Aorta (tissue), 5 donors: ENCODE results near the gene SLC4A1. TPM values are rescaled to one million over a fixed set of nuclear protein-coding genes. Genes with fewer than 3 reads are reported as not detected.

Source experiments
- ATAC-seq: fragments of 200-7000 bp; cut with Tn5 transposase; one replicate; pipeline ENCODE4 v1.9.1; 2022; ENCODE audit warnings: moderate library complexity; ENCODE audit not compliant: low FRiP score
- DNase-seq, 2 donors: peaks; one replicate each; pipeline ENCODE4 v3.0.0-alpha.2; 2020
- H3K27ac ChIP-seq, 2 donors: one replicate each; pipeline ENCODE4 v1.5.1; 2013; ENCODE audit warnings: low read length in 2 of 2, mild to moderate bottlenecking in 2 of 2, moderate library complexity in 2 of 2, control low read depth in 1 of 2, inconsistent platforms in 1 of 2, low read depth in 1 of 2
- H3K27me3 ChIP-seq, 2 donors: one replicate each; pipeline ENCODE4 v1.6.1; 2013; ENCODE audit warnings: control low read depth in 1 of 2, low read length in 1 of 2, mild to moderate bottlenecking in 1 of 2, moderate library complexity in 1 of 2; ENCODE audit not compliant: insufficient read depth in 2 of 2, control insufficient read depth in 1 of 2
- H3K36me3 ChIP-seq, 2 donors: one replicate each; pipeline ENCODE4 v1.6.1; 2013; ENCODE audit warnings: control low read depth in 1 of 2, low read length in 1 of 2, mild to moderate bottlenecking in 1 of 2; ENCODE audit not compliant: insufficient read depth in 2 of 2, control insufficient read depth in 1 of 2
- H3K4me1 ChIP-seq, 2 donors: one replicate each; pipeline ENCODE4 v1.6.1; 2013; ENCODE audit warnings: low read length in 2 of 2, control low read depth in 1 of 2, mild to moderate bottlenecking in 1 of 2, moderate library complexity in 1 of 2; ENCODE audit not compliant: insufficient read depth in 2 of 2, control insufficient read depth in 1 of 2
- H3K4me3 ChIP-seq, 2 donors: one replicate each; pipeline ENCODE4 v1.5.1; 2013; ENCODE audit warnings: low read length in 2 of 2, control low read depth in 1 of 2, mild to moderate bottlenecking in 1 of 2
- H3K9me3 ChIP-seq: one replicate; pipeline ENCODE4 v1.6.1; 2013; ENCODE audit warnings: mild to moderate bottlenecking, low read length; ENCODE audit not compliant: control insufficient read depth
- WGBS, 2 donors: extraction: QIAGEN DNeasy Blood & Tissue Kit; methylation state at CpG; one replicate each; pipeline ENCODE4 v1.1.7; 2013; 5-methylcytosine and 5-hydroxymethylcytosine counted together
- intact Hi-C, 2 donors: fragments of 100-400 bp; cut with DNase I; formaldehyde crosslinking; loops; one replicate each; pipeline versions ENCODE4 v1.14.2 to v1.15.0; 2022
- microRNA-seq, 2 donors: library from miRNA; unstranded; fragments of <30 nt; microRNA quantifications; one replicate each; pipeline ENCODE4 v1.2.0, GENCODE V29; 2020
- polyA plus RNA-seq, 2 donors: library from polyadenylated mRNA; stranded (reverse); fragments of 200-250 nt; gene quantifications; one replicate each; pipeline ENCODE4 v1.2.3, GENCODE V29; 2013
- total RNA-seq, 2 donors: library from RNA; stranded (reverse); fragmentation: NEBNext Ultra II Directional; extraction: Animal tissue kit (Norgen Biotek cat#: 25700); gene quantifications; one replicate each; pipeline ENCODE4 v1.2.1, GENCODE V29; 2021
- donor health status: healthy with polysubstance abuse.
- donor health status: Bipolar disorder and iron deficiency.
- donor health status: DM: no; HTN: no; CAD: no.
- donor health status: DM: no; HTN: no; CAD: no.
- donor health status: DM: yes; HTN: yes; CAD: no.

Gene SLC4A1
- total and polyA plus RNA-seq, 4 donors = 0.08 to 10.2 (median 0.89) TPM

GRCh38 chr17:44202756-44203155 is 65.2 kb downstream of the SLC4A1 start:
- no peak for DNase-seq
- no peaks in the 10 kb centered on the region for H3K9me3 ChIP-seq
- H3K36me3 ChIP-seq = peaks cover 0 to 2% of the 10 kb centered on the region in 2 donors
- H3K27me3 ChIP-seq = no peaks in the 10 kb centered on the region
- no peak overlapping the region for H3K4me3 ChIP-seq
- ATAC-seq = no peak
- no peaks in the 10 kb centered on the region for H3K4me1 ChIP-seq
- WGBS, 2 donors = 88% methylated on average over 4 of the region's 4 CpGs
- H3K27ac ChIP-seq = no peak overlapping the region
- intact Hi-C loops = no loop called here

- Histone ChIP-seq H3K4me1 (no peaks in the 10 kb centered on the region), H3K27ac (peak overlapping the region; percentile 76 to 80), H3K36me3 (no peaks in the 10 kb centered on the region), H3K9me3 (no peaks in the 10 kb centered on the region), H3K4me3 (peak overlapping the region; percentile 66 to 77), H3K27me3 (no peaks in the 10 kb centered on the region)
- DNase-seq = peak in 1 of 2 donors; percentile 65
- 4 to 6% methylated on average over 18 to 36 of the region's 36 CpGs for WGBS, 2 donors
- no peak for ATAC-seq
- intact Hi-C loops = loop anchor here in 1 of 2 donors (2.0 kb wide), 1 partner anchor 18 kb away; the partner anchor contains the start of gene UBTF
These were observed 67.3 kb downstream of the SLC4A1 start for GRCh38 chr17:44200478-44201155.

- Histone ChIP-seq H3K4me1 (no peaks in the 10 kb centered on the region), H3K9me3 (no peaks in the 10 kb centered on the region), H3K27me3 (no peaks in the 10 kb centered on the region), H3K36me3 (no peaks in the 10 kb centered on the region), H3K4me3 (peak within 1 kb of the TSS; percentile 92 to 99), H3K27ac (peak within 1 kb of the TSS; percentile 80 to 84)
- DNase-seq (peak; percentile 99 to 100), ATAC-seq (peak; percentile 96)
- 1% methylated on average over 32 to 126 of the region's 126 CpGs for WGBS, 2 donors
- intact Hi-C loops = loop anchor here in 1 of 2 donors (2.0 kb wide), 1 partner anchor 19 kb away; the partner anchor contains the start of gene UBTF
These were observed 68.1 kb downstream of the SLC4A1 start, which contains the start of gene ATXN7L3 for GRCh38 chr17:44199553-44200477. Gene ATXN7L3, minus strand, starts transcription at chr17:44199884. Its CDS starts 1,814 bp downstream, at chr17:44198070.

DNA sequence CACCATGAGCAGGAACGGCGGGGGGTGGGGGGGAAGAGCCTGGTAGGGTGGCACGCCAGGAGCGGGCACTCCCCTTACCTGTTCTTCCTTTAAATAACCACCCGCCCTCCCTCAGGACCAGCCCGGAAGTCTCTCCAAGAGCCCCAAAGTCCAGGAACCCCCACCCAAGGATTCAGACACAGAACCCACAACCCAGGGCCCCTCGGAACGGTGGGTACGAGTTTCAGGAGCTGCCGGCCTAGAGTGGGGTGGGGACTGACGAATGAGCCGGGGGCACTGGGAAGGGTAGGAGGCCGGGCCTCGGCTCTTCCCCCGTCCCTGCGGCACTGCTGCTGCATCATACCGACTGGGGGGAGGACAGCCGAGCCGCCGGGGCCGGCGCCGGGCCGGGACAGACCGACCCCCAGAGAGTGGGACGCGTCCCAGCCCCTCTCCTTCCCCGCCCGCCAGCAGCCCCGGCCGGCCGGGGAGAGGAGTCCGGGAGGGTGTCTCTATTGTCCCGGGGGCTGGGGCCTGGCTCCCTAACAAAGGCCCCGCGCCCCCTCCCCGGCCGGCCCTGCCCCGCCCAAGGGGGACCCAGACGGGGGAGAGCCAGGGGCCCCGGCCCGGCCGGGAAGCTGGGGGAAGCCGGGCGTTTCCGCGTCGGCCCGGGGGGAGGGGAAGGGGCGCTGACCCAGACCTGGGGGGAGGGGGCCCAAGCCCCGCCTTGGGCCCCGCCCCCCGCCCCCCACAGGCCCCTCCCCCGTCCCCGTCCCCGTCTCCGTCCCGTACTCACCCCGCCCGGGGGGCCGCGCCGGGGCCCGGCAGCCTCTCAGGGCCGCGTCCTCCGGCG is 69.0 kb downstream of the SLC4A1 start:
- Histone ChIP-seq H3K4me1 (no peaks in the 10 kb centered on the region), H3K36me3 (peaks cover 0 to 2% of the 10 kb centered on the region in 2 donors), H3K4me3 (peak overlapping the region; percentile 92 to 99), H3K27ac (peak overlapping the region; percentile 73 to 84), H3K9me3 (no peaks in the 10 kb centered on the region), H3K27me3 (no peaks in the 10 kb centered on the region)
- DNase-seq = peak; percentile 77 to 86
- WGBS, 2 donors = 1% methylated on average over 40 to 68 of the region's 68 CpGs
- intact Hi-C loops = no loop called here
- ATAC-seq = peak; percentile 41

Small RNA genes lying within 50 kb of the gene (microRNA-seq; reads per million reads assigned to microRNA genes)
- gene MIR6782 = 0 to 0.60 reads per million in 2 donors

Other genes starting within 250 kb of the SLC4A1 start
- gene LSM12, start 201.5 kb downstream of the SLC4A1 start, total RNA-seq = 10 to 100 TPM; 36.9 to 43.4 TPM
- 10 to 100 TPM; 19.0 to 19.8 TPM for gene LSM12, start 201.5 kb downstream of the SLC4A1 start, polyA plus RNA-seq
- 10 to 100 TPM; 30.3 to 32.5 TPM for gene G6PC3, start 197.4 kb downstream of the SLC4A1 start, total RNA-seq
- 10 to 100 TPM; 22.7 to 40.0 TPM for gene G6PC3, start 197.4 kb downstream of the SLC4A1 start, polyA plus RNA-seq
- 10 to 100 TPM; 69.7 to 82.6 TPM for gene HDAC5, start 144.5 kb downstream of the SLC4A1 start, total RNA-seq
- 10 to 100 TPM; 28.9 to 83.4 TPM for gene HDAC5, start 144.5 kb downstream of the SLC4A1 start, polyA plus RNA-seq
- gene HROB, start 126.2 kb downstream of the SLC4A1 start, total RNA-seq = 1 to 10 TPM in 1 of 2 donors, under 1 TPM in 1; 0.58 to 1.3 TPM
- 1 to 10 TPM in 1 of 2 donors, not detected in 1; 1.7 TPM for gene HROB, start 126.2 kb downstream of the SLC4A1 start, polyA plus RNA-seq
- gene ASB16, start 97.4 kb downstream of the SLC4A1 start, total RNA-seq = 1 to 10 TPM; 1.4 to 2.1 TPM
- gene ASB16, start 97.4 kb downstream of the SLC4A1 start, polyA plus RNA-seq = 1 to 10 TPM in 1 of 2 donors, under 1 TPM in 1; 0.88 to 1.4 TPM
- gene TMUB2, start 81.2 kb downstream of the SLC4A1 start, total RNA-seq = 10 to 100 TPM; 25.8 to 39.7 TPM
- 10 to 100 TPM; 13.4 to 59.8 TPM for gene TMUB2, start 81.2 kb downstream of the SLC4A1 start, polyA plus RNA-seq
- 10 to 100 TPM; 62.9 to 67.5 TPM for gene ATXN7L3, start 68.3 kb downstream of the SLC4A1 start, total RNA-seq
- 10 to 100 TPM; 18.7 to 35.7 TPM for gene ATXN7L3, start 68.3 kb downstream of the SLC4A1 start, polyA plus RNA-seq
- 10 to 100 TPM; 39.1 to 75.4 TPM for gene UBTF, start 48.5 kb downstream of the SLC4A1 start, total RNA-seq
- gene UBTF, start 48.5 kb downstream of the SLC4A1 start, polyA plus RNA-seq = 10 to 100 TPM; 26.5 to 45.9 TPM
- gene RUNDC3A, start 40.5 kb upstream of the SLC4A1 start, total RNA-seq = under 1 TPM in 1 of 2 donors, not detected in 1; 0.75 TPM
- under 1 TPM; 0.26 to 0.50 TPM for gene RUNDC3A, start 40.5 kb upstream of the SLC4A1 start, polyA plus RNA-seq
- 10 to 100 TPM; 50.2 to 61.5 TPM for gene SLC25A39, start 56.7 kb upstream of the SLC4A1 start, total RNA-seq
- gene SLC25A39, start 56.7 kb upstream of the SLC4A1 start, polyA plus RNA-seq = 100 to 1,000 TPM in 1 of 2 donors, 10 to 100 TPM in 1; 54.6 to 107 TPM
- 100 to 1,000 TPM; 162 to 248 TPM for gene GRN, start 77.2 kb upstream of the SLC4A1 start, total RNA-seq
- gene GRN, start 77.2 kb upstream of the SLC4A1 start, polyA plus RNA-seq = 100 to 1,000 TPM; 125 to 145 TPM
- 1 to 10 TPM in 1 of 2 donors, under 1 TPM in 1; 0.45 to 2.0 TPM for gene FAM171A2, start 95.7 kb upstream of the SLC4A1 start, total RNA-seq
- under 1 TPM in 1 of 2 donors, not detected in 1; 0.05 TPM for gene FAM171A2, start 95.7 kb upstream of the SLC4A1 start, polyA plus RNA-seq
- gene ITGA2B, start 121.5 kb upstream of the SLC4A1 start, total RNA-seq = 1 to 10 TPM; 3.3 to 3.4 TPM
- gene ITGA2B, start 121.5 kb upstream of the SLC4A1 start, polyA plus RNA-seq = 1 to 10 TPM in 1 of 2 donors, under 1 TPM in 1; 0.38 to 1.2 TPM
- 10 to 100 TPM; 42.7 to 56.5 TPM for gene GPATCH8, start 235.3 kb upstream of the SLC4A1 start, total RNA-seq
- 10 to 100 TPM in 1 of 2 donors, 1 to 10 TPM in 1; 4.9 to 11.8 TPM for gene GPATCH8, start 235.3 kb upstream of the SLC4A1 start, polyA plus RNA-seq